OCI-LY1 (cell line): Measurements from ENCODE around the gene TPM1.

ENCODE experiments used
- H2AFZ ChIP-seq: fragments of 200-600 bp; sonication (generic), shearing (Covaris generic); 2 replicates; pipeline ENCODE4 v1.6.0; 2014; ENCODE audit warnings: antibody characterized with exemption, mild to moderate bottlenecking, low read length
- H3F3A ChIP-seq: fragments of 200-600 bp; sonication (generic), shearing (Covaris generic); 2 replicates; pipeline ENCODE4 v1.6.0; 2014; ENCODE audit warnings: mild to moderate bottlenecking, antibody characterized with exemption, low read length, moderate library complexity; ENCODE audit not compliant: insufficient read depth
- H3K27ac ChIP-seq: fragments of 200-600 bp; sonication (generic); 2 replicates; pipeline ENCODE4 v1.5.1; 2014; ENCODE audit warnings: low read length, mixed run types, mild to moderate bottlenecking, low read depth; ENCODE audit not compliant: poor library complexity, severe bottlenecking
- H3K27me3 ChIP-seq: fragments of 200-600 bp; sonication (generic); 2 replicates; pipeline ENCODE4 v1.6.0; 2014; ENCODE audit warnings: antibody characterized with exemption, mild to moderate bottlenecking, low read length, moderate library complexity; ENCODE audit not compliant: insufficient read depth
- H3K36me3 ChIP-seq: fragments of 200-600 bp; sonication (generic); 2 replicates; pipeline ENCODE4 v1.6.1; 2014; ENCODE audit warnings: mild to moderate bottlenecking, antibody characterized with exemption, low read length, moderate library complexity, mixed read lengths; ENCODE audit not compliant: insufficient read depth
- H3K4me1 ChIP-seq: fragments of 200-600 bp; sonication (generic); 2 replicates; pipeline ENCODE4 v1.5.1; 2014; ENCODE audit warnings: mild to moderate bottlenecking, low read length, moderate library complexity; ENCODE audit not compliant: insufficient read depth, severe bottlenecking
- H3K4me2 ChIP-seq: fragments of 200-600 bp; sonication (generic), shearing (Covaris generic); 2 replicates; pipeline ENCODE4 v1.6.1; 2014; ENCODE audit warnings: low read length
- H3K4me3 ChIP-seq: fragments of 200-600 bp; sonication (generic); 2 replicates; pipeline ENCODE4 v1.5.1; 2014; ENCODE audit warnings: low read length, low read depth, mild to moderate bottlenecking, mixed read lengths; ENCODE audit not compliant: poor library complexity, severe bottlenecking
- H3K79me2 ChIP-seq: fragments of 200-600 bp; shearing (Covaris generic); 2 replicates; pipeline ENCODE4 v1.6.1; 2016; ENCODE audit warnings: mixed run types, low read length, mixed read lengths; ENCODE audit not compliant: insufficient read depth
- H3K9ac ChIP-seq: fragments of 200-600 bp; sonication (generic), shearing (Covaris generic); 2 replicates; pipeline ENCODE4 v1.6.1; 2014; ENCODE audit warnings: mild to moderate bottlenecking, low read length, mixed read lengths
- H3K9me2 ChIP-seq: fragments of 200-600 bp; sonication (generic), shearing (Covaris generic); 2 replicates; pipeline ENCODE4 v1.6.1; 2014; ENCODE audit warnings: low read depth, mild to moderate bottlenecking, low read length, mixed read lengths
- H3K9me3 ChIP-seq: fragments of 200-600 bp; shearing (Covaris generic); 2 replicates; pipeline ENCODE4 v1.6.1; 2014; ENCODE audit warnings: low read length, mixed read lengths
- H4K20me1 ChIP-seq: fragments of 200-600 bp; sonication (generic), shearing (Covaris generic); 2 replicates; pipeline ENCODE4 v1.6.0; 2016; ENCODE audit warnings: mild to moderate bottlenecking, low read length; ENCODE audit not compliant: insufficient read depth
- EZH2 ChIP-seq: fragments of 200-600 bp; sonication (generic), shearing (Covaris generic); IDR thresholded peaks from 2 replicates; pipeline ENCODE4 v1.8.0; 2017; ENCODE audit warnings: borderline replicate concordance, mixed run types, mild to moderate bottlenecking, antibody characterized with exemption, low read length, moderate library complexity, mixed read lengths
- TF ChIP-seq, protein P1 (sequence below): fragments of 200-600 bp; sonication (generic), shearing (Covaris generic); IDR thresholded peaks from 2 replicates; pipeline ENCODE4 v1.5.1; 2017; ENCODE audit warnings: mild to moderate bottlenecking, antibody characterized with exemption, low read length, moderate library complexity, mixed read lengths

TPM1 gene

DNA sequence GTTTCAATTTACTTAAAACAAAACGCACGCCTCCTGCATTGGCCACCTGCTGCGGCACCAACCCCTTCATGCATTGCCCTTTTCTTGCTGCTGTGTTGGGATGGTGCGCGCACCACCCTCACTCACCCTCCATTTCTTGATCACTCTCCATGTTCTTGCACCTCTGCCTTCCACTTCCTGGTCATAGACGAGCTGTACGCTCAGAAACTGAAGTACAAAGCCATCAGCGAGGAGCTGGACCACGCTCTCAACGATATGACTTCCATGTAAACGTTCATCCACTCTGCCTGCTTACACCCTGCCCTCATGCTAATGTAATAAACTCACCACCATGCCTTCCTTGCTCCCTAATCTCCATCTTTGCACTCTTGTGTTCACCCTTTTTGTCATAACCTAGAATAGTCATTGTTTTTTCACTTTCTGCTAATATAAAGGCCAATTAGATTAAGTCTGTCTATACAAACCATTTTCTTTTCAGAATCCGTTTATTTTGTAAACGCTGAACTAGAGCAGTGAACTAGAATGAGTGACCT lies 21.4 kb downstream of the TPM1 start:
- no peak overlapping the region for H3K9ac ChIP-seq
- no peak overlapping the region for H2AFZ ChIP-seq
- no peaks in the 10 kb centered on the region for H3K9me3 ChIP-seq
- no peaks in the 10 kb centered on the region for H4K20me1 ChIP-seq
- no peaks in the 10 kb centered on the region for H3K4me1 ChIP-seq
- no peaks in the 10 kb centered on the region for H3K36me3 ChIP-seq
- no peaks in the 10 kb centered on the region for H3K27me3 ChIP-seq
- H3K27ac ChIP-seq: no peak overlapping the region
- TF ChIP-seq EZH2: no peak
- TF ChIP-seq, protein P1, sequence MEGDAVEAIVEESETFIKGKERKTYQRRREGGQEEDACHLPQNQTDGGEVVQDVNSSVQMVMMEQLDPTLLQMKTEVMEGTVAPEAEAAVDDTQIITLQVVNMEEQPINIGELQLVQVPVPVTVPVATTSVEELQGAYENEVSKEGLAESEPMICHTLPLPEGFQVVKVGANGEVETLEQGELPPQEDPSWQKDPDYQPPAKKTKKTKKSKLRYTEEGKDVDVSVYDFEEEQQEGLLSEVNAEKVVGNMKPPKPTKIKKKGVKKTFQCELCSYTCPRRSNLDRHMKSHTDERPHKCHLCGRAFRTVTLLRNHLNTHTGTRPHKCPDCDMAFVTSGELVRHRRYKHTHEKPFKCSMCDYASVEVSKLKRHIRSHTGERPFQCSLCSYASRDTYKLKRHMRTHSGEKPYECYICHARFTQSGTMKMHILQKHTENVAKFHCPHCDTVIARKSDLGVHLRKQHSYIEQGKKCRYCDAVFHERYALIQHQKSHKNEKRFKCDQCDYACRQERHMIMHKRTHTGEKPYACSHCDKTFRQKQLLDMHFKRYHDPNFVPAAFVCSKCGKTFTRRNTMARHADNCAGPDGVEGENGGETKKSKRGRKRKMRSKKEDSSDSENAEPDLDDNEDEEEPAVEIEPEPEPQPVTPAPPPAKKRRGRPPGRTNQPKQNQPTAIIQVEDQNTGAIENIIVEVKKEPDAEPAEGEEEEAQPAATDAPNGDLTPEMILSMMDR: no peak
- H3K79me2 ChIP-seq: no peaks in the 10 kb centered on the region
- H3K9me2 ChIP-seq: no peaks in the 10 kb centered on the region
- no peak overlapping the region for H3K4me2 ChIP-seq
- H3K4me3 ChIP-seq: no peak overlapping the region
- H3F3A ChIP-seq: no peaks in the 10 kb centered on the region

DNA sequence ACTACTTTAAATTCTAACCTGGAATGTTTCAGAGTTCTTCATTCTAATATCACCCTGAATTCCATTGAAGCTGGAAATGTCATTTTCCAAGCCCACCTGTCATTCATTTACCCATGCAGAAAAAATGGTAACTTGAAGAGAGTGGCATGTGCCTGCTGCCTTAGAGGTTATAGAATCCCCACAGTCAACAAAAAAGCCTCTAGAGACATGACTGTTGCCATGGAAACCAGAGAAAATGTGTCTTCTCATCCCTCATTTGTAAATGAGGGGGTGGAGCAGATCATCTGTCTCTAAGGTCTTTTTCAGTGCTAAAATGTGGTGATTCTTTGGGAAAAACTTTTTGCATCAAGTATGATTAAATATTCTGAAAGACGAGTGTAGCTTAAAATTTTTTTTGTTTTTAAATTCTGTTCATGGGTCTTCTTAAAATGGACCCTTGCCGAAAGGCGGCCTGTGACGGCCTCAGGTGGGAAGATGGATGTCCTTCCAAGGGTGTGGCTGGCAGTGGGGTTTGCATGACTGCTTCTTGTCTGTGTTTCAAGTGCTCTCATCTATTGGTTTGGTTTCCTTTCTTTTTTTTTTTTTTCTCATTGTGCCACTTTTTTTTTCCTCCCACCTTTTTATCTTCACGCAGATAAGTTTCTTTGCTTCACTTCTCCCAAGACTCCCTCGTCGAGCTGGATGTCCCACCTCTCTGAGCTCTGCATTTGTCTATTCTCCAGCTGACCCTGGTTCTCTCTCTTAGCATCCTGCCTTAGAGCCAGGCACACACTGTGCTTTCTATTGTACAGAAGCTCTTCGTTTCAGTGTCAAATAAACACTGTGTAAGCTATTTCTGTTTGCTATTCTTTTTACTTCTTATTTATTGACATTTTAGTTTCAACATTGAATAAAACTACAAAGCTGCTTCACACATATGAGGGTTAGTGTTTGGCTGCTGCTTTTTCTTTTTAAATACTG lies 23.0 kb downstream of the TPM1 start:
- no peak overlapping the region for H3K9ac ChIP-seq
- no peaks in the 10 kb centered on the region for H3K27me3 ChIP-seq
- H4K20me1 ChIP-seq: no peaks in the 10 kb centered on the region
- no peaks in the 10 kb centered on the region for H3K9me2 ChIP-seq
- H3K4me2 ChIP-seq: no peak overlapping the region
- no peaks in the 10 kb centered on the region for H3F3A ChIP-seq
- no peaks in the 10 kb centered on the region for H3K9me3 ChIP-seq
- no peak for TF ChIP-seq EZH2
- TF ChIP-seq, protein P1: no peak
- no peaks in the 10 kb centered on the region for H3K79me2 ChIP-seq
- H3K4me1 ChIP-seq: no peaks in the 10 kb centered on the region
- H3K4me3 ChIP-seq: no peak overlapping the region
- no peak overlapping the region for H3K27ac ChIP-seq
- H3K36me3 ChIP-seq: no peaks in the 10 kb centered on the region
- H2AFZ ChIP-seq: no peak overlapping the region

DNA sequence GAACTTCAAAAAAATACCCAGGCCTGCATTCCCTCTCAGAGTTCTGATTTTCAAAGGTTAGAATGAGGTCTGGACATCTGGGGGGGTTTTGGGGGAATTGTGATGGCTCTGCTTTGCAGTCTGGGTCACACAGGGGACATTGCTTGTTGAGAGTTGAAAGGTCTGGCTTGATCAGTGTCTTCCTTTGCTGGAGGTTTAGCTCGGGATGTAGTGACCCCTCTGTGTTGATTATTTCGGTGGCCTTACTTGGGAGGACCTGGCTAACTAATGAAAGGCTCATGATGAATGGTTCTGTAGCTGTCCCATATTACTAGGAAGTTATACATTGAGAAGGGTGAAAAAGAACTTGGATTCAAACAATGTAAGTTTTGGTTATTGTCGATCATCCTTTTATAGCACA lies 23.7 kb downstream of the TPM1 start:
- Histone ChIP-seq H3K4me1 (no peaks in the 10 kb centered on the region), H3K36me3 (no peaks in the 10 kb centered on the region), H3K79me2 (no peaks in the 10 kb centered on the region), H3F3A (no peaks in the 10 kb centered on the region), H3K9me2 (no peaks in the 10 kb centered on the region), H3K4me3 (no peak overlapping the region), H3K4me2 (no peak overlapping the region), H3K9ac (no peak overlapping the region), H3K27ac (no peak overlapping the region), H3K9me3 (no peaks in the 10 kb centered on the region), H2AFZ (no peak overlapping the region), H4K20me1 (no peaks in the 10 kb centered on the region), H3K27me3 (no peaks in the 10 kb centered on the region)
- TF ChIP-seq, protein P1: no peak
- TF ChIP-seq EZH2: no peak
